CD8-positive, alpha-beta memory T cell (primary cell): ENCODE results near the gene ANO2. TPM values are rescaled to one million over a fixed set of nuclear protein-coding genes. Genes with fewer than 3 reads are reported as not detected.

Experiments used
- CTCF ChIA-PET: fragments of 350-600 bp; sonication (Branson Sonifier 250); formaldehyde crosslinking; loops from one replicate; lab custom pipeline; 2021; ENCODE audit warnings: antibody characterized with exemption; lab: Charles Lee
- POLR2A ChIA-PET: fragments of 350-600 bp; sonication (Branson Sonifier 250); formaldehyde crosslinking; loops from one replicate; lab custom pipeline; 2021; ENCODE audit warnings: antibody characterized with exemption; lab: Charles Lee
- DNase-seq, 5 donors: peaks; one replicate each; pipeline versions ENCODE4 v3.0.0 to v3.0.0-alpha.2; 2020 to 2022; ENCODE audit warnings: mixed read lengths in 1 of 5
- H3K27ac ChIP-seq: one replicate; pipeline ENCODE4 v1.7.0; 2013; ENCODE audit warnings: low read depth, mild to moderate bottlenecking, low read length, moderate library complexity
- H3K27me3 ChIP-seq: 2 replicates; pipeline ENCODE4 v1.7.0; 2013; ENCODE audit warnings: low read length, mild to moderate bottlenecking; ENCODE audit not compliant: insufficient read depth, poor library complexity, severe bottlenecking
- H3K36me3 ChIP-seq: 2 replicates; pipeline ENCODE4 v1.7.0; 2013; ENCODE audit warnings: mild to moderate bottlenecking, low read length, moderate library complexity; ENCODE audit not compliant: insufficient read depth
- H3K4me1 ChIP-seq: 2 replicates; pipeline ENCODE4 v1.7.0; 2013; ENCODE audit warnings: mild to moderate bottlenecking, low read length, moderate library complexity; ENCODE audit not compliant: insufficient read depth
- H3K4me3 ChIP-seq: 2 replicates; pipeline ENCODE4 v1.7.0; 2013; ENCODE audit warnings: mild to moderate bottlenecking, low read length
- H3K9me3 ChIP-seq: 2 replicates; pipeline ENCODE4 v1.7.0; 2013; ENCODE audit warnings: mild to moderate bottlenecking, low read length
- H3K27ac Mint-ChIP-seq, 8 donors: one replicate each; pipeline ENCODE4 v1.8.0; 2020 to 2021; ENCODE audit warnings: mixed read lengths in 8 of 8, mild to moderate bottlenecking in 6 of 8, inconsistent platforms in 3 of 8, moderate library complexity in 3 of 8
- H3K27me3 Mint-ChIP-seq, 2 donors: one replicate each; pipeline ENCODE4 v1.8.0; 2020 to 2021; ENCODE audit warnings: mixed read lengths in 2 of 2, mild to moderate bottlenecking in 1 of 2, moderate library complexity in 1 of 2
- H3K36me3 Mint-ChIP-seq, 3 donors: one replicate each; pipeline ENCODE4 v1.8.0; 2020 to 2021; ENCODE audit warnings: mixed read lengths in 3 of 3, inconsistent platforms in 1 of 3, mild to moderate bottlenecking in 1 of 3
- H3K4me1 Mint-ChIP-seq, 3 donors: one replicate each; pipeline ENCODE4 v1.8.0; 2020 to 2021; ENCODE audit warnings: mixed read lengths in 3 of 3, inconsistent platforms in 1 of 3, mild to moderate bottlenecking in 1 of 3
- H3K4me3 Mint-ChIP-seq, 7 donors: one replicate each; pipeline ENCODE4 v1.8.0; 2020 to 2021; ENCODE audit warnings: mixed read lengths in 7 of 7, mild to moderate bottlenecking in 6 of 7, moderate library complexity in 4 of 7, inconsistent platforms in 2 of 7
- H3K9me3 Mint-ChIP-seq, 5 donors: one replicate each; pipeline ENCODE4 v1.8.0; 2020 to 2022; ENCODE audit warnings: mixed read lengths in 5 of 5, mild to moderate bottlenecking in 3 of 5, moderate library complexity in 2 of 5, inconsistent platforms in 1 of 5
- polyA plus RNA-seq: library from polyadenylated mRNA; unstranded; fragments of 300-500 nt; fragmentation: Illumina TruSeq; gene quantifications from one replicate; pipeline ENCODE4 v1.2.3, GENCODE V29; 2021
- total RNA-seq, 2 experiments: library from RNA; stranded (reverse); gene quantifications; one replicate each; pipeline ENCODE4 v1.2.3, GENCODE V29; 2021

ANO2 gene
- total and polyA plus RNA-seq, 3 experiments from 2014 or later = not detected

GRCh38 chr12:5969156-5969973, 24.3 kb upstream of the ANO2 start:
- POLR2A ChIA-PET = no interaction called here

GRCh38 chr12:5967645-5968415, 22.8 kb upstream of the ANO2 start:
- H3K9me3 ChIP-seq = no peaks in the 10 kb centered on the region
- H3K27me3 ChIP-seq = no peaks in the 10 kb centered on the region
- peaks cover 23 to 33% of the 10 kb centered on the region in 2 donors for H3K27me3 Mint-ChIP-seq
- no peaks in the 10 kb centered on the region for H3K4me1 Mint-ChIP-seq
- H3K4me1 ChIP-seq = no peaks in the 10 kb centered on the region
- no peak overlapping the region for H3K27ac Mint-ChIP-seq
- ChIA-PET CTCF (interaction anchor here (0.5 kb wide), 1 partner anchor 160 kb away, joined by 3 read pairs; no protein-coding TSS in a partner anchor), POLR2A (no interaction called here)
- H3K4me3 Mint-ChIP-seq = no peak overlapping the region
- H3K9me3 Mint-ChIP-seq = no peaks in the 10 kb centered on the region
- H3K36me3 Mint-ChIP-seq = no peaks in the 10 kb centered on the region
- no peak overlapping the region for H3K27ac ChIP-seq
- H3K4me3 ChIP-seq = no peak overlapping the region
- no peak for DNase-seq
- H3K36me3 ChIP-seq = no peaks in the 10 kb centered on the region

More at GRCh38 chr12:5969156-5969973, 24.3 kb upstream of the ANO2 start:
- Histone ChIP-seq H3K4me3 (no peak overlapping the region), H3K27ac (no peak overlapping the region), H3K36me3 (no peaks in the 10 kb centered on the region), H3K4me1 (no peaks in the 10 kb centered on the region), H3K9me3 (no peaks in the 10 kb centered on the region), H3K27me3 (no peaks in the 10 kb centered on the region)
- CTCF ChIA-PET = no interaction called here
- Mint-ChIP-seq H3K4me1 (no peaks in the 10 kb centered on the region), H3K27ac (no peak overlapping the region), H3K36me3 (no peaks in the 10 kb centered on the region), H3K27me3 (peaks cover 26 to 39% of the 10 kb centered on the region in 2 donors), H3K9me3 (no peaks in the 10 kb centered on the region), H3K4me3 (no peak overlapping the region)
- DNase-seq = no peak

- Histone ChIP-seq H3K4me1 (no peaks in the 10 kb centered on the region), H3K27me3 (no peaks in the 10 kb centered on the region), H3K36me3 (no peaks in the 10 kb centered on the region), H3K27ac (no peak overlapping the region), H3K4me3 (no peak overlapping the region), H3K9me3 (no peaks in the 10 kb centered on the region)
- H3K27me3 Mint-ChIP-seq = peaks cover 20 to 24% of the 10 kb centered on the region in 2 donors
- POLR2A ChIA-PET = no interaction called here
- no peaks in the 10 kb centered on the region for H3K4me1 Mint-ChIP-seq
- DNase-seq = no peak
- H3K9me3 Mint-ChIP-seq = no peaks in the 10 kb centered on the region
- no peak overlapping the region for H3K4me3 Mint-ChIP-seq
- no peaks in the 10 kb centered on the region for H3K36me3 Mint-ChIP-seq
- no peak overlapping the region for H3K27ac Mint-ChIP-seq
- CTCF ChIA-PET = interaction anchor here (1.2 to 1.5 kb wide), 2 partner anchors 10 to 73 kb away, joined by 3 to 4 read pairs; no protein-coding TSS in a partner anchor
Observed at GRCh38 chr12:5966486-5967095, 21.5 kb upstream of the ANO2 start.

- Histone ChIP-seq H3K4me1 (no peaks in the 10 kb centered on the region), H3K36me3 (no peaks in the 10 kb centered on the region), H3K27ac (no peak overlapping the region), H3K27me3 (no peaks in the 10 kb centered on the region), H3K9me3 (no peaks in the 10 kb centered on the region), H3K4me3 (no peak overlapping the region)
- Mint-ChIP-seq H3K27me3 (peaks cover 17 to 22% of the 10 kb centered on the region in 2 donors), H3K4me1 (no peaks in the 10 kb centered on the region), H3K36me3 (no peaks in the 10 kb centered on the region), H3K27ac (no peak overlapping the region), H3K9me3 (no peaks in the 10 kb centered on the region), H3K4me3 (no peak overlapping the region)
- ChIA-PET POLR2A (no interaction called here), CTCF (interaction anchor here (1.1 to 1.6 kb wide), 4 partner anchors 8 to 74 kb away, joined by 3 to 5 read pairs (median 4); no protein-coding TSS in a partner anchor)
- peak in 4 of 5 donors; percentile 5 to 57 (median 16) for DNase-seq
Observed at GRCh38 chr12:5965950-5966383, 20.9 kb upstream of the ANO2 start.

- no peak for DNase-seq
- ChIA-PET CTCF (interaction anchor here (1.1 to 2.1 kb wide), 5 partner anchors 9 to 74 kb away, joined by 3 to 5 read pairs (median 4); no protein-coding TSS in a partner anchor), POLR2A (no interaction called here)
Observed at GRCh38 chr12:5964913-5965900, 20.1 kb upstream of the ANO2 start.

GRCh38 chr12:5963515-5963914, 18.5 kb upstream of the ANO2 start:
- ChIA-PET CTCF (interaction anchor here (1.1 to 2.1 kb wide), 2 partner anchors 12 to 25 kb away, joined by 3 to 5 read pairs; no protein-coding TSS in a partner anchor), POLR2A (no interaction called here)
- no peak overlapping the region for H3K27ac ChIP-seq
- DNase-seq = no peak
- H3K36me3 Mint-ChIP-seq = no peaks in the 10 kb centered on the region
- no peaks in the 10 kb centered on the region for H3K4me1 Mint-ChIP-seq
- no peaks in the 10 kb centered on the region for H3K36me3 ChIP-seq
- no peaks in the 10 kb centered on the region for H3K4me1 ChIP-seq
- H3K27ac Mint-ChIP-seq = peak overlapping the region in 1 of 8 donors; percentile 27
- no peak overlapping the region for H3K4me3 Mint-ChIP-seq
- no peaks in the 10 kb centered on the region for H3K9me3 Mint-ChIP-seq
- peaks cover 6 to 12% of the 10 kb centered on the region in 2 donors for H3K27me3 Mint-ChIP-seq
- no peaks in the 10 kb centered on the region for H3K27me3 ChIP-seq
- no peaks in the 10 kb centered on the region for H3K9me3 ChIP-seq
- H3K4me3 ChIP-seq = no peak overlapping the region

More at GRCh38 chr12:5964913-5965900, 20.1 kb upstream of the ANO2 start:
- Histone ChIP-seq H3K4me3 (no peak overlapping the region), H3K9me3 (no peaks in the 10 kb centered on the region), H3K36me3 (no peaks in the 10 kb centered on the region), H3K27me3 (no peaks in the 10 kb centered on the region), H3K27ac (no peak overlapping the region), H3K4me1 (no peaks in the 10 kb centered on the region)
- H3K4me1 Mint-ChIP-seq = no peaks in the 10 kb centered on the region
- no peaks in the 10 kb centered on the region for H3K9me3 Mint-ChIP-seq
- no peaks in the 10 kb centered on the region for H3K36me3 Mint-ChIP-seq
- H3K4me3 Mint-ChIP-seq = no peak overlapping the region
- H3K27ac Mint-ChIP-seq = no peak overlapping the region
- H3K27me3 Mint-ChIP-seq = peaks cover 13 to 18% of the 10 kb centered on the region in 2 donors

DNA sequence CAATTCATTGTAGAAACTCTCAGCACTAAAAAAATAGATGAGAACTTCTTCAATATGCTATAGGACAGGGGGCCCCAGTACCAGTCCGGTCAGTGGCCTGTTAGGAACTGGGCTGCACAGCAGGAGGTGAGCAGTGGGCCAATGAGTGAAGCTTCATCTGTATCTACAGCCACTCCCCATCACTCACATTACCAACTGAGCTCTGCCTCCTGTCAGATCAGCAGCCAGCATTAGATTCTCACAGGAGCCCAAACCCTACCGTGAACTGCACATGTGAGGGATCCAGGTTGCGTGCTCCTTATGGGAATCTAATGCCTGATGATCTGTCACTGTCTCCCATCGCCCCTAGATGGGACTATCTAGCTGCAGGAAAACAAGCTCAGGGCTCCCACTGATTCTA, 15.7 kb upstream of the ANO2 start:
- POLR2A ChIA-PET = no interaction called here
- peaks cover 4 to 28% of the 10 kb centered on the region in 2 donors for H3K27me3 Mint-ChIP-seq
- Histone ChIP-seq H3K36me3 (no peaks in the 10 kb centered on the region), H3K9me3 (no peaks in the 10 kb centered on the region), H3K4me3 (no peak overlapping the region), H3K4me1 (no peaks in the 10 kb centered on the region), H3K27me3 (no peaks in the 10 kb centered on the region), H3K27ac (no peak overlapping the region)
- peaks cover 0 to 3% (median 0%) of the 10 kb centered on the region in 5 donors for H3K9me3 Mint-ChIP-seq
- no peak for DNase-seq
- CTCF ChIA-PET = interaction anchor here (0.8 kb wide), 1 partner anchor 13 kb away, joined by 3 read pairs; no protein-coding TSS in a partner anchor
- no peaks in the 10 kb centered on the region for H3K4me1 Mint-ChIP-seq
- H3K4me3 Mint-ChIP-seq = no peak overlapping the region
- H3K36me3 Mint-ChIP-seq = no peaks in the 10 kb centered on the region
- no peak overlapping the region for H3K27ac Mint-ChIP-seq
